Testis (tissue), 3 donors: Measurements from ENCODE around the gene IFITM10. TPM values are rescaled to one million over a fixed set of nuclear protein-coding genes. Genes with fewer than 3 reads are reported as not detected.
A peak's percentile ranks its signal among the peaks of the same experiment; 100 is the strongest.

Source experiments
- DNase-seq: peaks from one replicate; pipeline ENCODE4 v3.0.0-alpha.2; 2019
- H3K27ac ChIP-seq, 2 donors: fragments of 200-600 bp; sonication (generic); one replicate each; pipeline ENCODE4 v1.5.1; 2019
- H3K27me3 ChIP-seq: fragments of 200-600 bp; sonication (generic); one replicate; pipeline ENCODE4 v1.5.1; 2019
- H3K36me3 ChIP-seq: fragments of 200-600 bp; sonication (generic); one replicate; pipeline ENCODE4 v1.5.1; 2017; ENCODE audit warnings: low read depth; ENCODE audit errors: missing control alignments
- H3K4me1 ChIP-seq: fragments of 200-600 bp; sonication (generic); one replicate; pipeline ENCODE4 v1.5.1; 2019
- H3K4me3 ChIP-seq, 2 donors: fragments of 200-600 bp; sonication (generic); one replicate each; pipeline ENCODE4 v1.5.1; 2017 to 2019
- H3K9me3 ChIP-seq: fragments of 200-600 bp; sonication (generic); one replicate; pipeline ENCODE4 v1.5.1; 2017
- POLR2A ChIP-seq: fragments of 450-650 bp; IDR thresholded peaks from one replicate; pipeline ENCODE4 v1.6.1; 2017; ENCODE audit warnings: antibody characterized with exemption, mild to moderate bottlenecking, moderate library complexity
- WGBS, 2 donors: methylation state at CpG; one replicate each; pipeline ENCODE4 v1.1.5; 2018; 5-methylcytosine and 5-hydroxymethylcytosine counted together
- intact Hi-C: fragments of 100-400 bp; cut with DNase I; formaldehyde crosslinking; loops from one replicate; pipeline ENCODE4 v1.15.1; 2023; ENCODE audit warnings: low total_unique reads
- polyA plus RNA-seq: library from polyadenylated mRNA; stranded (reverse); fragments of 350-450 nt; fragmentation: Illumina TruSeq; extraction: RNeasy Lipid Tissue Mini Kit (QIAGEN cat#74804); gene quantifications from one replicate; pipeline ENCODE4 v1.2.3, GENCODE V29; 2014; ENCODE audit warnings: low read depth, low replicate concordance; ENCODE audit not compliant: insufficient read depth
- total RNA-seq, 2 donors: library from RNA; depleted of rRNA; stranded (reverse); fragments of >200 nt; gene quantifications; one replicate each; pipeline ENCODE4 v1.2.3, GENCODE V29; 2016
- TF ChIP-seq, protein P1 (sequence below), 3 experiments: fragments of 450-650 bp in 2 of 3; fragments of 200-600 bp in 1 of 3; sonication (generic) in 1 of 3; IDR thresholded peaks; one replicate each; pipeline ENCODE4 v1.5.1; 2016 to 2019; ENCODE audit warnings: antibody characterized with exemption in 3 of 3, mild to moderate bottlenecking in 2 of 3, moderate library complexity in 1 of 3

The IFITM10 gene
- total and polyA plus RNA-seq, 3 donors from 2014 or later, result 2.6 to 9.6 (median 6.0) TPM

- intact Hi-C loops, result no loop called here
Measured at GRCh38 chr11:1763796-1764661, 13.6 kb upstream of the IFITM10 start, which contains the start of gene CTSD. Gene CTSD (minus strand): TSS chr11:1763927. CDS start chr11:1763859, 68 bp downstream.

GRCh38 chr11:1763336-1763795 lies 13.0 kb upstream of the IFITM10 start:
- intact Hi-C loops, result no loop called here
- Histone ChIP-seq H3K4me1 (peaks cover 40% of the 10 kb centered on the region), H3K27me3 (no peaks in the 10 kb centered on the region), H3K4me3 (peak overlapping the region; percentile 79 to 97), H3K27ac (peak overlapping the region; percentile 81 to 88), H3K36me3 (no peaks in the 10 kb centered on the region), H3K9me3 (no peaks in the 10 kb centered on the region)
- TF ChIP-seq, protein P1, sequence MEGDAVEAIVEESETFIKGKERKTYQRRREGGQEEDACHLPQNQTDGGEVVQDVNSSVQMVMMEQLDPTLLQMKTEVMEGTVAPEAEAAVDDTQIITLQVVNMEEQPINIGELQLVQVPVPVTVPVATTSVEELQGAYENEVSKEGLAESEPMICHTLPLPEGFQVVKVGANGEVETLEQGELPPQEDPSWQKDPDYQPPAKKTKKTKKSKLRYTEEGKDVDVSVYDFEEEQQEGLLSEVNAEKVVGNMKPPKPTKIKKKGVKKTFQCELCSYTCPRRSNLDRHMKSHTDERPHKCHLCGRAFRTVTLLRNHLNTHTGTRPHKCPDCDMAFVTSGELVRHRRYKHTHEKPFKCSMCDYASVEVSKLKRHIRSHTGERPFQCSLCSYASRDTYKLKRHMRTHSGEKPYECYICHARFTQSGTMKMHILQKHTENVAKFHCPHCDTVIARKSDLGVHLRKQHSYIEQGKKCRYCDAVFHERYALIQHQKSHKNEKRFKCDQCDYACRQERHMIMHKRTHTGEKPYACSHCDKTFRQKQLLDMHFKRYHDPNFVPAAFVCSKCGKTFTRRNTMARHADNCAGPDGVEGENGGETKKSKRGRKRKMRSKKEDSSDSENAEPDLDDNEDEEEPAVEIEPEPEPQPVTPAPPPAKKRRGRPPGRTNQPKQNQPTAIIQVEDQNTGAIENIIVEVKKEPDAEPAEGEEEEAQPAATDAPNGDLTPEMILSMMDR (IDR thresholded peaks at IDR 0.05), result no peak
- TF ChIP-seq POLR2A, result no peak
- no peak for DNase-seq
- 2 to 3% methylated on average over 21 to 23 of the region's 32 CpGs for whole genome bisulfite sequencing, 2 donors

More at GRCh38 chr11:1763796-1764661, 13.6 kb upstream of the IFITM10 start, which contains the start of gene CTSD:
- H3K27ac ChIP-seq, result peak within 1 kb of the TSS; percentile 81 to 88
- H3K27me3 ChIP-seq, result no peaks in the 10 kb centered on the region
- H3K36me3 ChIP-seq, result no peaks in the 10 kb centered on the region
- 1 to 4% methylated on average over 8 to 36 of the region's 85 CpGs for WGBS, 2 donors
- DNase-seq, result peak; percentile 93
- H3K9me3 ChIP-seq, result no peaks in the 10 kb centered on the region
- peaks cover 36% of the 10 kb centered on the region for H3K4me1 ChIP-seq
- TF ChIP-seq POLR2A, result peak; percentile 15
- TF ChIP-seq, protein P1 (IDR thresholded peaks at IDR 0.05), result no peak
- peak within 1 kb of the TSS; percentile 79 to 97 for H3K4me3 ChIP-seq

GRCh38 chr11:1762537-1763302 lies 12.3 kb upstream of the IFITM10 start:
- H3K4me1 ChIP-seq, result peaks cover 40% of the 10 kb centered on the region
- H3K36me3 ChIP-seq, result no peaks in the 10 kb centered on the region
- H3K27ac ChIP-seq, result peak overlapping the region; percentile 81 to 88
- 17 to 28% methylated on average over 4 to 16 of the region's 16 CpGs for WGBS, 2 donors
- intact Hi-C loops, result no loop called here
- H3K4me3 ChIP-seq, result peak overlapping the region; percentile 79 to 97
- no peaks in the 10 kb centered on the region for H3K9me3 ChIP-seq
- DNase-seq, result peak; percentile 79
- TF ChIP-seq POLR2A, result no peak
- TF ChIP-seq, protein P1 (IDR thresholded peaks at IDR 0.05), result no peak
- no peaks in the 10 kb centered on the region for H3K27me3 ChIP-seq

- no peaks in the 10 kb centered on the region for H3K27me3 ChIP-seq
- H3K9me3 ChIP-seq, result no peaks in the 10 kb centered on the region
- peak overlapping the region; percentile 81 to 88 for H3K27ac ChIP-seq
- DNase-seq, result no peak
- TF ChIP-seq POLR2A, result no peak
- TF ChIP-seq, protein P1 (IDR thresholded peaks at IDR 0.05), result no peak
- peaks cover 40% of the 10 kb centered on the region for H3K4me1 ChIP-seq
- H3K4me3 ChIP-seq, result peak overlapping the region in 1 of 2 donors; percentile 97
- WGBS, 2 donors, result 66 to 81% methylated on average over 6 to 12 of the region's 12 CpGs
- intact Hi-C loops, result no loop called here
- no peaks in the 10 kb centered on the region for H3K36me3 ChIP-seq
Measured at GRCh38 chr11:1761857-1762536, 11.6 kb upstream of the IFITM10 start.
